Stimulated activated naive CD8-positive, alpha-beta T cell treated with anti-CD3 and anti-CD28 coated beads, Interleukin-15, Interleukin-2, amounts not matched to agents 100 ng/mL and 50 ng/mL, for 24 hours (primary cell): Measurements from ENCODE around the gene VPS11.
"Not testable (repeated sequence)": the region's sequence is repeated elsewhere in the genome, so short reads cannot be mapped to it uniquely, and the experiment has no call there.

Source experiments
- H3K27ac Mint-ChIP-seq: one replicate; pipeline ENCODE4 v1.8.0; 2021; ENCODE audit warnings: mild to moderate bottlenecking, mixed read lengths
- H3K27me3 Mint-ChIP-seq: one replicate; pipeline ENCODE4 v1.8.0; 2021; ENCODE audit warnings: mixed read lengths
- H3K36me3 Mint-ChIP-seq: one replicate; pipeline ENCODE4 v1.8.0; 2021; ENCODE audit warnings: low read depth, mixed read lengths
- H3K4me1 Mint-ChIP-seq: one replicate; pipeline ENCODE4 v1.8.0; 2021; ENCODE audit warnings: low read depth, mixed read lengths
- H3K4me3 Mint-ChIP-seq: one replicate; pipeline ENCODE4 v1.8.0; 2021; ENCODE audit warnings: mild to moderate bottlenecking, mixed read lengths
- H3K9me3 Mint-ChIP-seq: one replicate; pipeline ENCODE4 v1.8.0; 2021; ENCODE audit warnings: mixed read lengths

VPS11 gene

DNA sequence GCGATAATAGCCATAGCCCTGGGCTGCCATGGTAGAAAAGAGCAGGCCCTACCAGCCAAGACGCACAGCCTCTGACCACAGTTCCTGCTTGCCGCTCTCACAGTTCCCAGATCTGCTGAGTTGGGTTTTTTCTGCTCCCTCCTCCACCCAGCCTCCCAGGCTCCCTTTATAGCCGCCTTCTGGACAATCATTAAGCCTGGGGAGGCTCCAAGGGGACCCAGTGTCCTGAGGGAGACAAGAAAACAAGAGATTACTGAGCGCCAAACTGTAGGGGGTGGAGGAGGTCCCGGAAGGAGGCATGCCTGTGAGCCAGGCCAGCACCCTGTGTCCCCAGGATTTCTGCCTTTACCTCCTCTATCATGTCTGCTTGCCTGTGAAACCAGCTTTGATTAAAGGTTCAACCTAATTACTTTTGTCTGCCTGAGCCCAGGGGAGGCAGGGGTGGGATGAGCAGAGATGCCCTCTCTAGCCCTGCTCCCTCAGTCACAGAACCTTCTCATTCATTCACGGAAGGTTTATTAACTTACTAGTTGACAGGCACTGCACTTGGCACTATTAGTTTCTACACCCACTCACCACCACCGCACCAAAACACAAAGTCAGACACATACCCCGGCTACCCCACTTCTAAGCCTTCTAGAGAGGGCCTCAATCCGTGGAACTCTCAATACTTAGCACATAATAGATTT, 38.1 kb upstream of the VPS11 start:
- Mint-ChIP-seq H3K9me3 (no peaks in the 10 kb centered on the region), H3K36me3 (peaks cover 23% of the 10 kb centered on the region), H3K4me1 (peaks cover 27% of the 10 kb centered on the region), H3K4me3 (peak overlapping the region; percentile 87), H3K27me3 (no peaks in the 10 kb centered on the region), H3K27ac (peak overlapping the region; percentile 89)

DNA sequence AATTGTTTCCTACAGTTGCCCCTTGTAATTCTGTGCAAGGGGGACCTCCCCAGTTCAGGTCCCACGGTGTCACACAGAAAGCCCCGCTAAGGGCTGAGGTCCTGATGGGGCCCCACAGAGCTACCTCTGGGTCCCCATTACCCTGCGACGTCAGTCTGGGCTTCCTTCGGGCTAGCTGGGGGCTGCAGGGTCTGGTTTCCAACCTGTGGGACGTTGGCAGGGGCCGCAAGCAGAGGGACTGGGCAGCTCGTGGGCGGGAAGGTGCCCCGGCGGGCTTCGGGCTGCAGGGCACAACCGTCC, 37.6 kb upstream of the VPS11 start:
- H3K4me3 Mint-ChIP-seq = peak overlapping the region; percentile 87
- no peaks in the 10 kb centered on the region for H3K9me3 Mint-ChIP-seq
- peaks cover 18% of the 10 kb centered on the region for H3K36me3 Mint-ChIP-seq
- peak overlapping the region; percentile 89 for H3K27ac Mint-ChIP-seq
- H3K27me3 Mint-ChIP-seq = no peaks in the 10 kb centered on the region
- peaks cover 22% of the 10 kb centered on the region for H3K4me1 Mint-ChIP-seq

DNA sequence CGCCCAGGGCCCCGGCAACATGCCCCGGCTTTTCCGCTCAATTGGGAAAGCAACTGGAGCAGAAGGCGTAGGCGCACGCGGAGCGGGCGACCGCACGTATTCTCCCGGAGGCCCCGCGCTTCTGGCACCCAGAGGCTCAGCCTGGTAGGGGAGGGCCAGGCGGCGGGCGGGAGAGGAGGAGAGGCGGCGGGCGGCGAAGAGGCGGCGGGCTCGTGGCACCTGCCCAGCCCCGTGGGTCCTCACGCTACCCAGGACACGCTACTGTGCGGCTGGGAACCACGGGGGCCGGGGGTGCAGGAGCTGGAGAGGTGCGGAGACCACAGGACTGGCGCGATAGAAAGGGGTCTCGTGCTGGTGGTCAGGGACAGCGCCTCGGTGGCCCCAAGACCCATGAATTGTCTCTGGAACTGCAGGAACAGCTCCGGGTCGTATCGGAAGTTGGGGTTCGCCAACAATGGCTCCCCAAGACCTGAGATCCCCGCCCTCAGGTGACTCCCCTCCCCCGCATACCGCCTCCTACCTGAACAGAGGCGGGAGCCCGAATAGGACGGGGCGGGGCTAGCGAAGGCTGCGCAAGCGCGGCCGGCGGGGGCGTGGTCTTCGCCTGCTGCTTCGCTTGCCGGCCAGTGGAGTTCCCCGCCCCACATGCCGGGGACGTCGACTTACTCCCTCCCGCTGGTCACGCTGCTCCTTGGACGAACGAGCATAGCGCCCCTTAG, 37.1 kb upstream of the VPS11 start, which contains the start of gene SLC37A4:
SLC37A4 (minus strand) TSS at position 549 of the 719 bp plus-strand sequence.
- H3K27me3 Mint-ChIP-seq = no peaks in the 10 kb centered on the region
- peak within 1 kb of the TSS; percentile 89 for H3K27ac Mint-ChIP-seq
- H3K9me3 Mint-ChIP-seq = no peaks in the 10 kb centered on the region
- H3K4me3 Mint-ChIP-seq = peak within 1 kb of the TSS; percentile 87
- peaks cover 13% of the 10 kb centered on the region for H3K36me3 Mint-ChIP-seq
- H3K4me1 Mint-ChIP-seq = peaks cover 22% of the 10 kb centered on the region

DNA sequence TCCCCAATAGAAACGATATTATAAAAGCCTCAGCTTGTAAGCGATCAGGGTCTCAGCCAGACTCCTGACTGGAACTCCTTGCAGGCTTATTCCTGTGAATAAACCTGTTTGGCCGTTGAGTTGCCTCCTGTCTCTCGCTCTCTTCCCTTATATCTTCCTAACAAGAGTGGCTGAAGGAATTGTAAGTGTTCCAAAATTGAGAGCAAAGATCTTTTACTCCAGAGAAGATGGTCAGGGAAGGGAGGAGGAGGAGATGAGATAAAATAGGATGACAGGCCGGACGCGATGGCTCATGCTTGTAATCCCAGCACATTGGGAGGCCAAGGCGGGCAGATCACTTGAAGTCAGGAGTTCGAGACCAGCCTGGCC, 35.7 kb upstream of the VPS11 start:
- H3K27ac Mint-ChIP-seq = no peak overlapping the region
- H3K4me3 Mint-ChIP-seq = no peak overlapping the region
- no peaks in the 10 kb centered on the region for H3K27me3 Mint-ChIP-seq
- H3K36me3 Mint-ChIP-seq = peaks cover 9% of the 10 kb centered on the region
- H3K4me1 Mint-ChIP-seq = peaks cover 22% of the 10 kb centered on the region
- no peaks in the 10 kb centered on the region for H3K9me3 Mint-ChIP-seq

DNA sequence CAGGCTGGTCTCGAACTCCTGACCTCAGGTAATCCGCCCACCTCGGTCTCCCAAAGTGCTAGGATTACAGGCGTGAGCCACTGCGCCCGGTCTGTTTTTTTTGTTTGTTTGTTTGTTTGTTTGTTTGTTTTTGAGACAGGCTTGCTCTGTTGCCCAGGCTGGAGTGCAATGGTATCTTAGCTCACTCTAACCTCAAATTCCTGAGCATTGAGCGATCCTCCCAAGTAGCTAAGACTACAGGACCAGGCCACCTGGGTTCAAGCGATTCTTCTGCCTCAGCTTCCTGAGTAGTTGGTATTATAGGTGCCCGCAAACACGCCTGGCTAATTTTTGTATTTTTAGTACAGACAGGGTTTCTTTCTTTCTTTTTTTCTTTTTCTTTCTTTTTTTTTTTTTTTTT, 34.2 kb upstream of the VPS11 start:
- not testable (repeated sequence) for H3K27ac Mint-ChIP-seq, H3K36me3 Mint-ChIP-seq, H3K4me3 Mint-ChIP-seq, H3K27me3 Mint-ChIP-seq, H3K9me3 Mint-ChIP-seq
- peaks cover 20% of the 10 kb centered on the region for H3K4me1 Mint-ChIP-seq

DNA sequence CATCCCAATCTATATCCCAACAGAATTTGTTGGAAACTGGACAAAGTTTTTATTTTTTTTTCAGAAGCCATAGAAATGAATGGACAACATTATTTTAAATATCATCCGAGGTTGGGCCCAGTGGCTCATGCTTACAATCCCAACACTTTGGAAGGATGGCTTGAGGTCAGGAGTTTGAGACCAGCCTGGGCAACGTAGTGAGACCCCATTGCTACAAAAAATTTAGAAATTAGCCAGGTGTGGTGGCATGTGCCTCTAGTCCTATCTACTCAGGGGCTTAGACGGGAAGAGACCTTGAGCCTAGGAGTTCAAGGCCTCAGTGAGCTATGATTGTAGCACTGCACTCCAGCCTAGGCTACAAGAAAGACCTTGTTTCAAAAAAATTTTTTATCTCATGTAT, 32.8 kb upstream of the VPS11 start:
- no peak overlapping the region for H3K4me3 Mint-ChIP-seq
- H3K27ac Mint-ChIP-seq = no peak overlapping the region
- H3K9me3 Mint-ChIP-seq = no peaks in the 10 kb centered on the region
- no peaks in the 10 kb centered on the region for H3K27me3 Mint-ChIP-seq
- peaks cover 8% of the 10 kb centered on the region for H3K4me1 Mint-ChIP-seq
- H3K36me3 Mint-ChIP-seq = no peaks in the 10 kb centered on the region

DNA sequence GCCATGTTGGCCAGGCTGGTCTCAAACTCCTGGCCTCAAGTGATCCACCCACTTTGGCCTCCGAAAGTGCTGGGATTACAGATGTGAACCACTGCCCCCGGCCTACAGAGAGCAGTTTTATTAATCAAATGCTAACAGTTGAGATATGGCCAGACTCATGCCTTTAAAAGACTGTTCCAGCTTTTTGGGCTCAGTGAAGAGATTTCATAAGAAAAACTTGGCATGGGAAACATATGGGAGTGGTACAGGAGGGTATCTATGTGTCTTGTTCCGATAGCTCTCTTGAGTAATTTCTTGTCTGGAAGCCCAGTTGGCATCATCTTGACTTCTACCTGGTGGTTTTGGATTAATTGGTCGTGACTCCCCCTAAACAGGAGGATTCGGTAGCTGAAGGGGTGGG, 28.7 kb upstream of the VPS11 start:
- Mint-ChIP-seq H3K4me3 (no peak overlapping the region), H3K9me3 (no peaks in the 10 kb centered on the region), H3K27ac (no peak overlapping the region), H3K4me1 (peaks cover 9% of the 10 kb centered on the region), H3K36me3 (peaks cover under 1% of the 10 kb centered on the region), H3K27me3 (no peaks in the 10 kb centered on the region)

DNA sequence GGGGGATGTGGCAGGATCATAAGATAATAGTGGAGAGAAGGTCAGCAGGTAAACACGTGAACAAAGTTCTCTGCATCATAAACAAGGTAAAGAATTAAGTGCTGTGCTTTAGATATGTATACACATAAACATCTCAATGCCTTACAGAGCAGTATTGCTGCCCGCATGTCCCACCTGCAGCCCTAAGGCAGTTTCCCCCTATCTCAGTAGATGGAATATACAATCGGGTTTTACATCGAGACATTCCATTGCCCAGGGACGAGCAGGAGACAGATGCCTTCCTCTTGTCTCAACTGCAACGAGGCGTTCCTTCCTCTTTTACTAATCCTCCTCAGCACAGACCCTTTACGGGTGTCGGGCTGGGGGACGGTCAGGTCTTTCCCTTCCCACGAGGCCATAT, 28.1 kb upstream of the VPS11 start:
- H3K4me1 Mint-ChIP-seq, H3K4me3 Mint-ChIP-seq, H3K9me3 Mint-ChIP-seq, H3K27ac Mint-ChIP-seq, H3K27me3 Mint-ChIP-seq, H3K36me3 Mint-ChIP-seq: not testable (repeated sequence)

DNA sequence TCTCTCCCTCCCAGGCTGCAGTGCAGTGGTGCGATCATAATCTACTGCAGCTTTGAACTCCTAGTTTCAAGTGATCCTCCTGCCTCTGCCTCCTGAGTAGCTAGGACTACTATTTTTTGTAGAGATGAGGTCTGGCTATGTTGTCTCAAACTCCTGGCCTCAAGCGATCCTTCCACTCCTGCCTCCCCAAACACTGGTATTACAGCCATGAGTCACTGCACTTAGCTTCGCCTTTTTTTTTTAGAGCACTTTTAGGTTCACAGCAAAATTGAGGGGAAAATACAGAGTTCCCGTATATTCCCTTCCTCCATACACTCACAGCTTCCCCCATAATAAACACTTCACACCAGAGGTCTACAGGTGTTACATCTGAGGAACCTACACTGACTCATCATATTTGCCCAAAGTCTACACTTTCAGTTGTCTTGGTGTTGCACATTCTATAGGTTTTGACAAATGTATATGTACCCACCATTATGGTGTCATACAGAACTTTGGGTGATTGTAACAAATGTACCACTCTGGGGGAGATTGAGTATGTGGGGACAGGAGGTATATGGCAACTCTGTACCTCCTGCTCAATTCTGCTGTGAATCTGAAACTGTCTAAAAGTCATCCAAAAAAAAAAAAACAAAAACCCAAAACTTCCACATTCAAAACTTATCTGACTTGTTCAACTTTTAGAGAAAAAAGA, 25.6 kb upstream of the VPS11 start:
- peaks cover 28% of the 10 kb centered on the region for H3K36me3 Mint-ChIP-seq
- H3K27ac Mint-ChIP-seq = peak overlapping the region; percentile 67

DNA sequence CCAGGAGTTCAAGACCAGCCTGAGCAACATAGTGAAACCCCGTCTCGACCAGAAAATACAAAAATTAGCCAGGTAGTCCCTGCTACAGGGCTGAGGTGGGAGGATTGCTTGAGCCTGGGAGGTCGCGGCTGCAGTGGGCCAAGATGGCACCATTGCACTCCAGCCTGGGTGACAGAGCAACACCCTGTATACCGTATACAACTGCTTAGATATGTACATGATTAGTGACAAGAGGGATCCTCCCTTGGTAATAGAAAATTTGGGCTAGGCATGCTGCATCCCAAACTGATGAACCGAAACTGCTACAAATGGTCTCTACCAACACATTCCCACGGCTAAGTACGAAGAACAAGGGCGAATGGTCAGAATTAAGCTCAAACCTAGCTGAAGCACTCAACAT, 24.7 kb upstream of the VPS11 start:
- H3K36me3 Mint-ChIP-seq = peaks cover 36% of the 10 kb centered on the region
- no peaks in the 10 kb centered on the region for H3K27me3 Mint-ChIP-seq

More for the DNA sequence above, 25.6 kb upstream of the VPS11 start:
- Mint-ChIP-seq H3K27me3 (no peaks in the 10 kb centered on the region), H3K4me1 (peaks cover 9% of the 10 kb centered on the region), H3K9me3 (no peaks in the 10 kb centered on the region), H3K4me3 (no peak overlapping the region)

DNA sequence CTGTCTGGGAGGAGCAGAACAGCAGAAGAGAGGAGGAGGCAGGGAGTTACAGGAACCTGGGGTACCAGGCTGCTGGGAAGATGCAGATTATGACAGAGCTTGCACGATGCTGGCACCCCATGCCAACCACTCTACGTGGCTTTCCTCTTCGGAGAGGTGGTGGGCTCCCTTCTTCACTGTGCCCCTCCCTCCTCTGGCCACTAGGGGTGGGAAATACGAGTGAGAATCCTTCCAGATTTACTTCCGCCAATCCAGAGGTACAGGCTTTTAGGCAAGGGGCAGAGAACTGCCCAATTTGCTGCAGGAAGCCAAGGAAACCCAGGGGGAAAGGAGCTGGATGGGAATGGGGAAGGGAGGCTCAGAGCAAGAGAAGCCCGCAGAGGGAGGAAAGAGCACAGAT, 22.9 kb upstream of the VPS11 start:
- Mint-ChIP-seq H3K27ac (no peak overlapping the region), H3K9me3 (no peaks in the 10 kb centered on the region), H3K36me3 (peaks cover 53% of the 10 kb centered on the region), H3K4me3 (no peak overlapping the region), H3K4me1 (peaks cover 9% of the 10 kb centered on the region), H3K27me3 (no peaks in the 10 kb centered on the region)

More for the DNA sequence above, 24.7 kb upstream of the VPS11 start:
- Mint-ChIP-seq H3K27ac (no peak overlapping the region), H3K9me3 (no peaks in the 10 kb centered on the region), H3K4me1 (peaks cover 9% of the 10 kb centered on the region), H3K4me3 (no peak overlapping the region)

DNA sequence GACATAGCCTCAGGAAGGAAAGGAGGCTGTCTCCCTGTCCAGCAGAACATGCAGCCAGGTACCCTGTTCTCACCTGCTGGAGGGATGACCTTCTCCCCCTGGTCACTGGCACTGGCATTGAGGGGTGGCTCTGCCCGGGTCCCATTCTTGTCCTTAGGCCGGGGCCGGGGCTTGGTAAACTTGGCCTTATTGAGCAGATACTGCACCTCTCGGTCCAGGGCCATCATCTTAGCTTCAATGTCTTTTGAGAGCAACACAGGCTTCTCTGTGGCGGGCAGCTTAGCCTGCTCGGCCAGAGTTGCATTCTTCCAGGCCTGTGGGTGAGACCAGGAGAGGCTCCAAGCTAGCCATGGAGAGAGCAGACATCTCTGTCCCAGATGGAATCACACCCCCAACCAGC, 21.1 kb upstream of the VPS11 start:
- Mint-ChIP-seq H3K27me3 (no peaks in the 10 kb centered on the region), H3K4me1 (peaks cover 11% of the 10 kb centered on the region), H3K27ac (no peak overlapping the region), H3K9me3 (no peaks in the 10 kb centered on the region), H3K4me3 (no peak overlapping the region), H3K36me3 (peaks cover 69% of the 10 kb centered on the region)

DNA sequence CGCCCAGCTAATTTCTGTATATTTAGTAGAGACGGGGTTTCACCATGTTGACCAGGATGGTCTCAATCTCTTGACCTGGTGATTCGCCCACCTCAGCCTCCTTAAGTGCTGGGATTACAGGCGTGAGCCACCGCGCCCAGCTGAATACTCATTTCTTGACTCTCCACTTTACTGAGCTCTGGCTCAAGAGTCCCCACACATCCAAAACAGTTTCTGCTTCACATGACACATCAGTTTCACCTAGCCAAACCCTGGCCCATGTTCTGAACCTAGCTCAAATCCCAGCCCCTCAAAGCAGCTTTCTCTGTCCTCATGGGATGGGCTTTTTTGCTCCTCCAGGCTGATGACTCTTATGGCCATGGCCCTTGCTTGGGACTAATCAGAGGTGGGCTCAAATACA, 20.4 kb upstream of the VPS11 start:
- no peak overlapping the region for H3K4me3 Mint-ChIP-seq
- H3K4me1 Mint-ChIP-seq = peaks cover 12% of the 10 kb centered on the region
- no peaks in the 10 kb centered on the region for H3K9me3 Mint-ChIP-seq
- peaks cover 73% of the 10 kb centered on the region for H3K36me3 Mint-ChIP-seq
- no peak overlapping the region for H3K27ac Mint-ChIP-seq
- H3K27me3 Mint-ChIP-seq = no peaks in the 10 kb centered on the region

DNA sequence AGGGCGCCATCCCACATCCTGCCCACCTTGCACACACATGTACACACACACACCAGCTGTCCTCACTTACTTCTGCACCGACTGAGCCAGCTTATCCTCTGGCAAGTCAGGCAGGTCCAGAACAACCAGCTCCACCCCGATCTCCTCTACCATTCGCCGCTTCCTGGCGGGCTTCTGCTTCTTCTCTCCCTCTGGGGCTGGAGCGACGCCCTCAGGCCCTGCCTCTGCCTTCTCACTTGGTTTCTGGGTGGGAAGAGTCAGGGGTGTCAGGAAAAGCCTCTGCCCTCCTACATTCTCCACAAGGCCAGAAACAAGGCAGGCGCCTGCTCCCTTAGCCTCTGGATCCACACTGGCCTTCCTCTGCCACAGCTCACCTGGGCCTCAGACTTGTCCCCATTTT, 19.0 kb upstream of the VPS11 start:
- Mint-ChIP-seq H3K4me3 (no peak overlapping the region), H3K27me3 (no peaks in the 10 kb centered on the region), H3K27ac (no peak overlapping the region), H3K4me1 (peaks cover 22% of the 10 kb centered on the region), H3K9me3 (no peaks in the 10 kb centered on the region), H3K36me3 (peaks cover 86% of the 10 kb centered on the region)

DNA sequence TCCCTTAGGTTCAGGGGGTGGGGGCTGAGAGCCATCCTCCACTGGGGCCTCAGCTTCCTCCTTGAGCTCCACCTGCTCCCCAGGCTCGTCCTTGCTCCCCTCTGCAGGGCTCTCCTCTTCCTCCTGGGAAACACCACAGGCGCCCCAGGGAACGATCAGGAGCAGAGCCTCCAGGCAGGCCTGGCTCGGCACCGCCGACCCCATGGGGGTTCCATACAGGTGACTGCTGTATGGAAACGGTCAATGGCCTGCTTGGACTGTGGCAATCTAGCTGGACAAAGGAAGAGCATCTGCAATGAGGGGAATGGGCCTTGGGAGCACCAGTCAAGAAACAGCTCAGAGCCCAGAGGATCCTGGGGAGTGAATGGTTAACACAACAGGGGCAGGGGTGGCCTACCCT, 18.5 kb upstream of the VPS11 start:
- H3K27me3 Mint-ChIP-seq = no peaks in the 10 kb centered on the region
- peaks cover 22% of the 10 kb centered on the region for H3K4me1 Mint-ChIP-seq
- peaks cover 88% of the 10 kb centered on the region for H3K36me3 Mint-ChIP-seq
- H3K4me3 Mint-ChIP-seq = no peak overlapping the region
- H3K27ac Mint-ChIP-seq = no peak overlapping the region
- no peaks in the 10 kb centered on the region for H3K9me3 Mint-ChIP-seq
